ENCODE results near the gene DNAH17. TPM values are rescaled to one million over a fixed set of nuclear protein-coding genes. Genes with fewer than 3 reads are reported as not detected.

Gene DNAH17
- polyA plus RNA-seq, 1 of the 3 experiments (the other 2 are of a cell fraction) = not detected

DNA sequence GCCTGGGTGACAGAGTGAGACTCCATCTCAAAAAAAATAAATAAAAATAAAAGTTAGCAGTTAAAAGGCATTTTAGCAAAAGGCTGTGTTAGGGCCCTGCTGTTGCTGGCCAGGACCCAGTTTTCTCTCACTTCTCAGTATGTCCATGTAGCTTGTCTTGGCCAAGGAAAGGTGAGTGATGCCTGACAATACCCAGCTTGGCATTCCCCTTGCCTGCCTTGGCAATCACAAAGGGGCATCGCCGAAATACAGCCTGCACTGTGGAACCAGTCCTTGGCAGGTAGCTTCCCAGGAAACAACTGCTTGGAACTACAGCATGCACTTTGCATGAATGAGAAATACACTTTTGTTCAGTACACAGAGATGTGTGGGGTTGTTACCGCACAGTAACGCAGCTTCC, 61.7 kb downstream of the DNAH17 start:
- no peaks in the 10 kb centered on the region for H3K27me3 ChIP-seq (ENCODE audit: insufficient read depth)

DNA sequence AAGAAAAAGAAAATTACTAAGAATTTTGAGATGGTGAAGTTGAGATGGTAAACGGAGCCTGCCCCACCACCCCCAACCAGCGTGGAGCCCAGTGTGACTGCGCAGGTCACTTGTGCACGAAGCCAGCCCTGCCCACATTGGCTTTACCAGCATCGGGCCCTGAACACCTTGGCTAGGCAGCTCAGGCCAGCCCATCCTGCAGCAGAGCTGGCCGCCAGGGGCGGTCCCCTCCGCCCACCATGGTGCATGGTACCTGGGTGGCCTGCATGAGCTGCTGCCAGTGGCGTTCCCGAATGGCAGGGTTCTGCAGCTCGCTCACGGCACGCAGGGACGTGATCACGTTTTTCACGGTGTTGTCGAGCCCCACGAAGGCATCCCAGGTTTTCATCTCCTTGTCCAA, 62.7 kb downstream of the DNAH17 start:
- H2AFZ ChIP-seq (ENCODE audit: low read depth) = no peak overlapping the region
- WGBS (ENCODE audit: low lambda C conversion rate) = 78% methylated on average over 11 of the region's 18 CpGs
- H3K4me1 ChIP-seq (ENCODE audit: control insufficient read depth in 1 of 2, insufficient read depth in 2 of 2, low read depth in 1 of 2, low read length in 1 of 2) = peaks cover 0 to 7% of the 10 kb centered on the region in 2 experiments; a peak in 1 of 4 replicates
- no peaks in the 10 kb centered on the region for H3K27me3 ChIP-seq (ENCODE audit: insufficient read depth)
- H3K36me3 ChIP-seq (replicated peaks in 1 of 2; ENCODE audit: control insufficient read depth in 1 of 2, insufficient read depth in 2 of 2, low read length in 1 of 2) = no peaks in the 10 kb centered on the region
- no peak overlapping the region for H3K27ac ChIP-seq (ENCODE audit: low read depth in 2 of 2, low read length in 1 of 2)
- no peak overlapping the region for H3K4me3 ChIP-seq (ENCODE audit: low read depth in 2 of 2, low read length in 1 of 2)
- H3F3A ChIP-seq (replicated peaks; ENCODE audit: insufficient read depth) = no peaks in the 10 kb centered on the region
- H3K4me2 ChIP-seq = no peak overlapping the region
- no peak overlapping the region for H3K9ac ChIP-seq
- CTCF ChIA-PET = interaction anchor here (0.6 to 1.2 kb wide), 3 partner anchors 17 to 876 kb away, joined by 3 read pairs; no protein-coding TSS in a partner anchor
- no peaks in the 10 kb centered on the region for H4K20me1 ChIP-seq (ENCODE audit: insufficient read depth)
- no peaks in the 10 kb centered on the region for H3K9me3 ChIP-seq
- DNase-seq = no peak
- no peaks in the 10 kb centered on the region for H3K79me2 ChIP-seq (ENCODE audit: insufficient read depth)
- TF ChIP-seq, protein P1, sequence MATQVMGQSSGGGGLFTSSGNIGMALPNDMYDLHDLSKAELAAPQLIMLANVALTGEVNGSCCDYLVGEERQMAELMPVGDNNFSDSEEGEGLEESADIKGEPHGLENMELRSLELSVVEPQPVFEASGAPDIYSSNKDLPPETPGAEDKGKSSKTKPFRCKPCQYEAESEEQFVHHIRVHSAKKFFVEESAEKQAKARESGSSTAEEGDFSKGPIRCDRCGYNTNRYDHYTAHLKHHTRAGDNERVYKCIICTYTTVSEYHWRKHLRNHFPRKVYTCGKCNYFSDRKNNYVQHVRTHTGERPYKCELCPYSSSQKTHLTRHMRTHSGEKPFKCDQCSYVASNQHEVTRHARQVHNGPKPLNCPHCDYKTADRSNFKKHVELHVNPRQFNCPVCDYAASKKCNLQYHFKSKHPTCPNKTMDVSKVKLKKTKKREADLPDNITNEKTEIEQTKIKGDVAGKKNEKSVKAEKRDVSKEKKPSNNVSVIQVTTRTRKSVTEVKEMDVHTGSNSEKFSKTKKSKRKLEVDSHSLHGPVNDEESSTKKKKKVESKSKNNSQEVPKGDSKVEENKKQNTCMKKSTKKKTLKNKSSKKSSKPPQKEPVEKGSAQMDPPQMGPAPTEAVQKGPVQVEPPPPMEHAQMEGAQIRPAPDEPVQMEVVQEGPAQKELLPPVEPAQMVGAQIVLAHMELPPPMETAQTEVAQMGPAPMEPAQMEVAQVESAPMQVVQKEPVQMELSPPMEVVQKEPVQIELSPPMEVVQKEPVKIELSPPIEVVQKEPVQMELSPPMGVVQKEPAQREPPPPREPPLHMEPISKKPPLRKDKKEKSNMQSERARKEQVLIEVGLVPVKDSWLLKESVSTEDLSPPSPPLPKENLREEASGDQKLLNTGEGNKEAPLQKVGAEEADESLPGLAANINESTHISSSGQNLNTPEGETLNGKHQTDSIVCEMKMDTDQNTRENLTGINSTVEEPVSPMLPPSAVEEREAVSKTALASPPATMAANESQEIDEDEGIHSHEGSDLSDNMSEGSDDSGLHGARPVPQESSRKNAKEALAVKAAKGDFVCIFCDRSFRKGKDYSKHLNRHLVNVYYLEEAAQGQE (IDR thresholded peaks at IDR 0.05; ENCODE audit: low read depth, low read length) = no peak
- no peak for TF ChIP-seq JUND (IDR thresholded peaks at IDR 0.05)
- no peak for TF ChIP-seq PBX3 (IDR thresholded peaks at IDR 0.05)
- TF ChIP-seq MXI1 (IDR thresholded peaks at IDR 0.05; ENCODE audit: low read depth, low read length) = no peak
- TF ChIP-seq EP300 (IDR thresholded peaks at IDR 0.05; ENCODE audit: borderline replicate concordance in 1 of 2, low read depth in 1 of 2, low read length in 1 of 2) = no peak
- no peak for TF ChIP-seq MAX (IDR thresholded peaks at IDR 0.05; ENCODE audit: low read depth)
- TF ChIP-seq MEF2A (IDR thresholded peaks at IDR 0.05; ENCODE audit: borderline replicate concordance, low read depth) = no peak
- no peak for TF ChIP-seq SMC3 (IDR thresholded peaks at IDR 0.05; ENCODE audit: low read depth, low read length)
- no peak for TF ChIP-seq TEAD4 (IDR thresholded peaks at IDR 0.05; ENCODE audit: borderline replicate concordance, insufficient read depth)
- TF ChIP-seq TCF12 (IDR thresholded peaks at IDR 0.05) = no peak
- no peak for TF ChIP-seq FOXJ3 (CRISPR knock-in tag; IDR thresholded peaks at IDR 0.05)
- H3K9me2 ChIP-seq = no peaks in the 10 kb centered on the region
- POLR2A ChIA-PET = no interaction called here

More for the DNA sequence above, 61.7 kb downstream of the DNAH17 start:
- Histone ChIP-seq H3K27ac (ENCODE audit: low read depth in 2 of 2, low read length in 1 of 2) (no peak overlapping the region; a peak in 1 of 4 replicates), H4K20me1 (ENCODE audit: insufficient read depth) (no peaks in the 10 kb centered on the region), H2AFZ (ENCODE audit: low read depth) (no peak overlapping the region), H3K36me3 (replicated peaks in 1 of 2; ENCODE audit: control insufficient read depth in 1 of 2, insufficient read depth in 2 of 2, low read length in 1 of 2) (no peaks in the 10 kb centered on the region), H3K9me3 (no peaks in the 10 kb centered on the region), H3K9ac (no peak overlapping the region), H3K79me2 (ENCODE audit: insufficient read depth) (no peaks in the 10 kb centered on the region), H3F3A (replicated peaks; ENCODE audit: insufficient read depth) (no peaks in the 10 kb centered on the region), H3K4me3 (ENCODE audit: low read depth in 2 of 2, low read length in 1 of 2) (no peak overlapping the region), H3K4me2 (no peak overlapping the region), H3K4me1 (ENCODE audit: control insufficient read depth in 1 of 2, insufficient read depth in 2 of 2, low read depth in 1 of 2, low read length in 1 of 2) (peaks cover 0 to 7% of the 10 kb centered on the region in 2 experiments; a peak in 1 of 4 replicates), H3K9me2 (no peaks in the 10 kb centered on the region)
- WGBS (ENCODE audit: low lambda C conversion rate) = 91% methylated on average over 4 of the region's 4 CpGs
- ChIA-PET CTCF (interaction anchor here (0.5 to 2.4 kb wide), 5 partner anchors 17 to 875 kb away, joined by 3 to 14 read pairs (median 3); no protein-coding TSS in a partner anchor), POLR2A (no interaction called here)
- TF ChIP-seq EZH2phosphoT487 (IDR thresholded peaks at IDR 0.05; ENCODE audit: borderline replicate concordance, low read depth) (no peak), RFX5 (IDR thresholded peaks at IDR 0.05; ENCODE audit: low read length) (no peak), NRF1 (IDR thresholded peaks at IDR 0.05; ENCODE audit: low read depth, low read length) (no peak), MAX (IDR thresholded peaks at IDR 0.05; ENCODE audit: low read depth) (no peak), SMC3 (IDR thresholded peaks at IDR 0.05; ENCODE audit: low read depth, low read length) (no peak), RCOR1 (IDR thresholded peaks at IDR 0.05; ENCODE audit: low read length) (no peak)
- no peak for DNase-seq

Measured in SK-N-SH (cell line).